Hematopoietic multipotent progenitor cell treated with erythropoietin and hydrocortisone succinate and interleukin-3 and kit ligand, for 17 days (in vitro differentiated cells): ENCODE results near the gene DGCR6.
"Not testable (repeated sequence)": the region's sequence is repeated elsewhere in the genome, so short reads cannot be mapped to it uniquely, and the experiment has no call there.

Experiments used
- DNase-seq: peaks from one replicate; pipeline ENCODE4 v3.0.0-alpha.2; 2015; ENCODE audit warnings: low spot score

Gene DGCR6

GRCh38 chr22:18960166-18960820, 54.2 kb downstream of the DGCR6 start:
- DNase-seq: not testable (repeated sequence)

GRCh38 chr22:18961201-18961600, 55.1 kb downstream of the DGCR6 start:
- not testable (repeated sequence) for DNase-seq
